IMR-90 (cell line): ENCODE data around the gene NUTM2F. TPM values are rescaled to one million over a fixed set of nuclear protein-coding genes. Genes with fewer than 3 reads are reported as not detected.
A peak's percentile ranks its signal among the peaks of the same experiment; 100 is the strongest.

Source experiments
- ATAC-seq: fragments of 200-7000 bp; cut with Tn5 transposase; 2 replicates; pipeline ENCODE4 v1.9.1; 2020; ENCODE audit warnings: low read depth, mild to moderate bottlenecking, moderate library complexity
- BruUV-seq: library from RNA; stranded (reverse); fragments of 400-500 nt; replicated peaks from 2 replicates; lab custom pipeline; 2021; lab: Mats Ljungman, UMichigan
- CTCF ChIA-PET: fragments of 300-600 bp; formaldehyde crosslinking; extraction: SDS; loops from one replicate; lab custom pipeline; 2021; ENCODE audit warnings: antibody characterized with exemption; lab: Yijun Ruan, JAX
- POLR2A ChIA-PET: fragments of 300-600 bp; sonication (Branson Sonifier 250); formaldehyde crosslinking; loops from one replicate; lab custom pipeline; 2022; ENCODE audit warnings: antibody characterized with exemption; ENCODE audit not compliant: unreplicated experiment; lab: Charles Lee
- DNase-seq: peaks from one replicate; pipeline ENCODE4 v3.0.0; 2013
- H2AFZ ChIP-seq: replicated peaks from 2 replicates; pipeline ENCODE3; 2013; ENCODE audit warnings: low read length, mild to moderate bottlenecking; ENCODE audit not compliant: poor library complexity
- H2AK5ac ChIP-seq: 2 replicates; pipeline ENCODE4 v1.6.1; 2013; ENCODE audit warnings: low read depth, low read length, inconsistent platforms
- H2AK9ac ChIP-seq: replicated peaks from 2 replicates; pipeline ENCODE3; 2013; ENCODE audit warnings: mild to moderate bottlenecking, low read depth, low read length, moderate library complexity; ENCODE audit not compliant: poor library complexity
- H2BK120ac ChIP-seq: 2 replicates; pipeline ENCODE4 v1.6.1; 2013; ENCODE audit warnings: low read depth, low read length, inconsistent platforms
- H2BK15ac ChIP-seq: 3 replicates; pipeline ENCODE4 v1.6.1; 2013; ENCODE audit warnings: low read depth, low read length, inconsistent platforms
- H2BK20ac ChIP-seq: 2 replicates; pipeline ENCODE4 v1.6.1; 2013; ENCODE audit warnings: low read depth, mild to moderate bottlenecking, inconsistent platforms, low read length, moderate library complexity
- H2BK5ac ChIP-seq: 2 replicates; pipeline ENCODE4 v1.6.1; 2013; ENCODE audit warnings: mild to moderate bottlenecking, low read depth, low read length, inconsistent platforms; ENCODE audit not compliant: poor library complexity, severe bottlenecking
- H3K14ac ChIP-seq: replicated peaks from 2 replicates; pipeline ENCODE4 v1.6.1; 2013; ENCODE audit warnings: low read depth, low read length, inconsistent platforms
- H3K18ac ChIP-seq: 2 replicates; pipeline ENCODE4 v1.6.1; 2013; ENCODE audit warnings: low read depth, low read length, control low read depth
- H3K23ac ChIP-seq: 2 replicates; pipeline ENCODE4 v1.6.1; 2013; ENCODE audit warnings: low read depth, low read length, inconsistent platforms
- H3K27ac ChIP-seq: 2 replicates; pipeline ENCODE4 v1.5.1; 2013; ENCODE audit warnings: mild to moderate bottlenecking, control low read depth, low read length; ENCODE audit not compliant: insufficient read depth
- H3K27me3 ChIP-seq: 2 replicates; pipeline ENCODE4 v1.6.1; 2013; ENCODE audit warnings: low read length; ENCODE audit not compliant: control insufficient read depth, insufficient read depth
- H3K36me3 ChIP-seq: 2 replicates; pipeline ENCODE4 v1.6.1; 2013; ENCODE audit warnings: low read length, mixed read lengths; ENCODE audit not compliant: control insufficient read depth, insufficient read depth
- H3K4ac ChIP-seq: 2 replicates; pipeline ENCODE4 v1.6.1; 2013; ENCODE audit warnings: low read depth, low read length, inconsistent platforms
- H3K4me1 ChIP-seq: 2 replicates; pipeline ENCODE4 v1.6.1; 2013; ENCODE audit warnings: low read length, mixed read lengths; ENCODE audit not compliant: control insufficient read depth, insufficient read depth
- H3K4me2 ChIP-seq: 2 replicates; pipeline ENCODE4 v1.6.1; 2013; ENCODE audit warnings: low read depth, mild to moderate bottlenecking, control low read depth, low read length, moderate library complexity
- H3K4me3 ChIP-seq: 2 replicates; pipeline ENCODE4 v1.5.1; 2013; ENCODE audit warnings: low read depth, mild to moderate bottlenecking, control low read depth, low read length, moderate library complexity; ENCODE audit not compliant: insufficient read depth
- H3K56ac ChIP-seq: 2 replicates; pipeline ENCODE4 v1.6.1; 2013; ENCODE audit warnings: low read length, inconsistent platforms; ENCODE audit not compliant: insufficient read depth; ENCODE audit errors: extremely low read depth
- H3K79me1 ChIP-seq, 2 experiments: 2 replicates each; pipeline ENCODE4 v1.6.1; 2013; ENCODE audit warnings: low read length in 2 of 2, inconsistent platforms in 1 of 2, low read depth in 1 of 2
- H3K9ac ChIP-seq: 2 replicates; pipeline ENCODE4 v1.6.1; 2013; ENCODE audit warnings: low read depth, low read length, control low read depth
- H3K9me1 ChIP-seq: 2 replicates; pipeline ENCODE4 v1.6.1; 2013; ENCODE audit warnings: low read length, inconsistent platforms; ENCODE audit not compliant: insufficient read depth
- H3K9me3 ChIP-seq: 2 replicates; pipeline ENCODE4 v1.6.1; 2013; ENCODE audit warnings: low read length; ENCODE audit not compliant: control insufficient read depth, insufficient read depth
- H4K20me1 ChIP-seq: 2 replicates; pipeline ENCODE4 v1.6.1; 2013; ENCODE audit warnings: low read length, inconsistent platforms; ENCODE audit not compliant: insufficient read depth
- H4K5ac ChIP-seq: 2 replicates; pipeline ENCODE4 v1.6.1; 2013; ENCODE audit warnings: mild to moderate bottlenecking, low read depth, low read length, control low read depth
- H4K8ac ChIP-seq, 2 experiments: 2 replicates each; pipeline ENCODE4 v1.6.1; 2013; ENCODE audit warnings: low read depth in 2 of 2, low read length in 2 of 2, control low read depth in 1 of 2, inconsistent platforms in 1 of 2
- H4K91ac ChIP-seq: 2 replicates; pipeline ENCODE4 v1.6.1; 2013; ENCODE audit warnings: low read depth, low read length, inconsistent platforms; ENCODE audit not compliant: insufficient read depth
- CEBPB ChIP-seq: IDR thresholded peaks from 2 replicates; pipeline ENCODE4 v1.6.1; 2012; ENCODE audit warnings: low read depth, low read length, improper control_type of control experiment
- NFE2L2 ChIP-seq: fragments of 150-350 bp; IDR thresholded peaks from 2 replicates; pipeline ENCODE4 v1.6.1; 2016; ENCODE audit warnings: low read depth, mild to moderate bottlenecking, low read length
- WGBS, 2 experiments: methylation state at CpG; one replicate each; pipeline versions ENCODE4 v1.1.5 to v1.1.7; 2013; ENCODE audit warnings: missing lambda C conversion rate in 2 of 2; ENCODE audit not compliant: insufficient read length in 1 of 2; ENCODE audit errors: extremely low coverage in 2 of 2; 5-methylcytosine and 5-hydroxymethylcytosine counted together
- dilution Hi-C: fragments of 300-500 bp; cut with HindIII; formaldehyde crosslinking; loops from one replicate; pipeline ENCODE4 v1.14.3; 2018; ENCODE audit warnings: low sequenced_read_pairs; ENCODE audit not compliant: unreplicated experiment
- in situ Hi-C: fragments of 300-500 bp; cut with MboI; formaldehyde crosslinking; loops from 3 replicates; pipeline ENCODE4 v1.14.3; 2019; ENCODE audit warnings: low sequenced_read_pairs, inconsistent platforms, mixed read lengths
- intact Hi-C: fragments of 100-400 bp; cut with micrococcal nuclease; formaldehyde crosslinking; loops from 2 replicates; pipeline ENCODE4 v1.10.0; 2022
- polyA plus RNA-seq, 3 experiments: library from polyadenylated mRNA; depleted of rRNA; stranded (reverse); fragments of >200 nt; gene quantifications; 2 replicates each; pipeline ENCODE4 v1.2.3, GENCODE V29; 2012; ENCODE audit warnings: low replicate concordance in 1 of 3
- total RNA-seq: library from RNA; depleted of rRNA; stranded (reverse); fragments of >200 nt; gene quantifications from 2 replicates; pipeline ENCODE4 v1.2.3, GENCODE V29; 2012

The NUTM2F gene
- total and polyA plus RNA-seq, 2 of the 4 experiments (the other 2 are of a cell fraction): not detected

DNA sequence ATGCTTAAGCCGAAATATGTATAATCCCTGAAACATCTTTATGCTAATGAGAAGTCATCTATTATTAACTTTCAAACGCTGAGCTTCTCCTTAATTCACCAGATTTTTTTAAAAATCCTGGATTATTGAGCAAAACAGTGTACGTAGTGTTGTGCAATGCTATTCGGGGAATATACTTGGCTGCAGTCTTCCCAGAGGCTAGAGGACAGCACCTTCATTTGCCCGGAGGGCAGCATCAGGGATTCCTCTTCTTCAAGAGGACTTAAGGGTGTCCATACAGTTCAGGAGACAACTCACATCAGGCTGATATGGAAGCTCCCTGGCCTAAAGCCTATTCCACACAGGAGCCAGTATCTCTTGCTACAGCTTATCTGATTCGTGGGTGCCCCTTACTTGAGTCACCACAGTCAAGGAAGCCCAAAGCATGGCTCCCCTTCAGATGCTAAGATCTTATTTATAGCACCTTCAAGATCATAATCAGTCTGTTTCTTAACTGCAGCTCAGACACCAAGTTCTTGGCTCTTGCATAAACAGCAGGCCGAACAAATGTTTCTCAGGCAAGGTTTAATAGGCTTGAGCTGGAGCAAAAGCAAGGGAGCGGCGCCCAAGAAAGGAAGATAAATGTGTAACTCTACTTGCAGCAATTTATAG, 29.4 kb downstream of the NUTM2F start:
- H2AK9ac ChIP-seq: no peak overlapping the region
- H3K36me3 ChIP-seq: peaks cover 5% of the 10 kb centered on the region
- intact Hi-C loops: no loop called here
- TF ChIP-seq CEBPB (peak; percentile 43; the same call in 1 of the 2 replicates), NFE2L2 (no peak)
- H3K27me3 ChIP-seq: no peaks in the 10 kb centered on the region
- H3K9me1 ChIP-seq: peaks cover 7% of the 10 kb centered on the region
- no TSS peak for BruUV-seq
- H4K91ac ChIP-seq: no peak overlapping the region
- H2BK120ac ChIP-seq: no peak overlapping the region
- H3K56ac ChIP-seq: no peak overlapping the region
- H4K20me1 ChIP-seq: no peaks in the 10 kb centered on the region
- no peak overlapping the region for H2BK15ac ChIP-seq
- H3K23ac ChIP-seq: no peak overlapping the region
- H2AFZ ChIP-seq: no peak overlapping the region
- H3K4ac ChIP-seq: no peak overlapping the region
- 86% methylated on average over 4 of the region's 9 CpGs; no CpG with 5 or more reads in 1 of the 2 experiments for WGBS, 2 experiments
- no peak overlapping the region for H3K9ac ChIP-seq
- no peak overlapping the region for H3K18ac ChIP-seq
- H3K9me3 ChIP-seq: no peaks in the 10 kb centered on the region
- no peaks in the 10 kb centered on the region for H3K4me1 ChIP-seq
- H2BK20ac ChIP-seq: no peak overlapping the region
- no peak overlapping the region for H3K14ac ChIP-seq
- POLR2A ChIA-PET: no interaction called here
- no peak overlapping the region for H2BK5ac ChIP-seq
- no peak overlapping the region for H3K27ac ChIP-seq
- no peak overlapping the region for H4K5ac ChIP-seq
- no peak overlapping the region for H4K8ac ChIP-seq
- no peak overlapping the region for H3K4me3 ChIP-seq
- CTCF ChIA-PET: interaction anchor here (0.6 to 0.7 kb wide), 2 partner anchors 26 to 296 kb away, joined by 3 read pairs; no protein-coding TSS in a partner anchor
- DNase-seq: no peak
- dilution Hi-C loops: no loop called here
- ATAC-seq: no peak
- in situ Hi-C loops: no loop called here
- H2AK5ac ChIP-seq: no peak overlapping the region
- H3K79me1 ChIP-seq: no peaks in the 10 kb centered on the region
- H3K4me2 ChIP-seq: no peak overlapping the region
